Neuron (in vitro differentiated cells): ENCODE data around the gene RALGPS1.

Experiments used
- H2AFZ ChIP-seq: one replicate; pipeline ENCODE4 v1.6.1; 2013; ENCODE audit warnings: low read depth, mild to moderate bottlenecking, inconsistent platforms, low read length, moderate library complexity
- H3K27me3 ChIP-seq: one replicate; pipeline ENCODE4 v1.6.1; 2013; ENCODE audit warnings: low read length; ENCODE audit not compliant: insufficient read depth
- H3K36me3 ChIP-seq: one replicate; pipeline ENCODE4 v1.6.1; 2013; ENCODE audit warnings: low read length; ENCODE audit not compliant: insufficient read depth
- H3K4me1 ChIP-seq: one replicate; pipeline ENCODE4 v1.6.1; 2013; ENCODE audit warnings: low read length; ENCODE audit not compliant: insufficient read depth
- H3K4me3 ChIP-seq: 2 replicates; pipeline ENCODE4 v1.5.1; 2013; ENCODE audit warnings: mild to moderate bottlenecking, low read length, moderate library complexity
- H3K9me3 ChIP-seq: one replicate; pipeline ENCODE4 v1.6.1; 2013; ENCODE audit warnings: low read length

Gene RALGPS1

DNA sequence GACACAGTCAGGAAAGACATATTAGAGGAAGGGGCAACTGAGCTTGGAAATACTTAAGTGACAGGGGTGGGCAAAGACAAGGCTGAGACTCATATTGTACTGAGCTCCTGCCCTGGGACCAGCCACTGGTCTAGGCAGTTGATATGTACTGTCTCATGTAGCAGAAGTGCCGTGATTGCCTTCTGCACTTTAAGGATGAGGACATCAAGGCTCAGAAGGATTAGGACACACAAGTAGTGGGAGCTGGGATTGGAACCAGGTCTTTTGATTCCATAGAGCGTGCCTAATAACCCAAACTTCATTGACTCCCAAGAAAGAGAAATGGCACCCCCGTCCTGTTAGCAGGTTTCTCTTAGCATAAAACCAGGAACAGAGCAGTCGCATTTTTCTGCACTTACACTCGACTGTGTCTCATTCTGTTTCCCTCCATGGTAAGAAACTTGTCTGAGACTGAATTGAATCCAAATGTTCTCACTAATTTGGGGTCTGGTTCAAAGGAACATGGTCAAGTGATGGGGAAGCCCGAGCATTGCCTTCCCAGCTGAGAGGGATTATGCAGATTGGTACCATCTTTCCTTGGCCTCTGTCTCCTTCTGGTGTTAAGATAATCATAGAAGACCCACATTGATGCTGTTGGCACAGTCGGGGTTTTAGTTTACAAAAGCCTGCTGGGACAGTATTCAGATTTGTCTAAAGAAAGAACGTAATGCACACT is 137.5 kb downstream of the RALGPS1 start:
- H3K27me3 ChIP-seq: no peaks in the 10 kb centered on the region
- no peak overlapping the region for H3K4me3 ChIP-seq
- H3K4me1 ChIP-seq: peaks cover 12% of the 10 kb centered on the region
- no peaks in the 10 kb centered on the region for H3K9me3 ChIP-seq
- H3K36me3 ChIP-seq: no peaks in the 10 kb centered on the region
- H2AFZ ChIP-seq: no peak overlapping the region

DNA sequence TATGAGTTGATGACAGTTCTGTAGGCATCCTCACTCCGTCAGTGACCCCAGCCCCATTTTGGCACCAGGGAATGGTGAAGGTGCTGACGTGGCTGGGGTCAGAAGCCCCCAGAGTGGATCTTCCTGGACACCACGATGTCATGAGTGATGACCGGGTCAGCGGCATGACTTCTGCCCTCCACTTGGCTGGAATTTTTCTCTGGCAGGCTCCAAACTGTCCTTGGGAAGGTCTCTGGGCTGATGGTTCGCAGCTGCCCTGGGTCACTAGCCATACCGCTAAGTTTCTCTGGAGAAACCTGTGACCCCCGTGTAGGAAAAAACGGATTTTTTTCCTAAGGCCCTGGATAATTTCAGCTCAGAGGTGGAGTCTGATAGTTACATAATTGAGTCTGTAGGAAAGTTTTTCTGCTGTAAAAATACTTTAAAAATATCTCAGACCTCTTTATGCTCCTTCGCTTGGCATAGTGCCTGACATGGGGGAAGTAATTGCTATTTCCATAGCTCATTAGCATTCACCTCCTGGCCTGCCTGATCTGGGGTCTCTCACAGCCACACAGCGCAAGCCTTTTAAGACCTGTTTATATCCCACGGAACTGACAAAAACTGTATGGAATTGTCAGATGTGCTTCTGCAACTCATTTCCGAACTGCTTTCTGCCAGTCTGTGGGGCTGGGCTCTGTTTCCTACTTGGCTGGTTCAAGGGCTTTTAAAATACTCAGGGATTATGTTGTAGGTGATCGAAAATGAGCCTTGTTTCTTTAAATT is 138.7 kb downstream of the RALGPS1 start:
- Histone ChIP-seq H3K27me3 (no peaks in the 10 kb centered on the region), H3K4me3 (no peak overlapping the region), H3K36me3 (no peaks in the 10 kb centered on the region), H2AFZ (no peak overlapping the region), H3K9me3 (no peaks in the 10 kb centered on the region), H3K4me1 (peaks cover 12% of the 10 kb centered on the region)

DNA sequence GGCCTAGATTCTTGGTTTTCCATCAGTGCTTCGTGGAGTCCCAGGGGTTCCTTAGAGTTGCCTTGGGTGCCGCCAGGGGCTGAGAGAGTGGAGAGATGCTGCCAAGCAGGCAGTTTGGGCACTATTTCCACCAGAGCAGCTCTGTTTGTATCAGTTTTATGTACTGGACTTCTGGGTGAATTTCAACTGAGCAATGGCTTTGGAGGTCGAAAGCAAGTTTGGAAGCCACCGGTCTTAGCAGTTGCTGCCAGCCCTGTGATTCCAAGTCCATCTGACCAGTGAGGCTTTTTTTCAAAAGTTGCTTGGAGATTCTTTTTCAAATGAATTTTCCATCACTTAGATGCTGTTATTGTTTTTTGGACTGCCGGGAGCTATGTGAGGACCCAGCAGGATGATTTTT is 139.4 kb downstream of the RALGPS1 start:
- no peaks in the 10 kb centered on the region for H3K9me3 ChIP-seq
- no peaks in the 10 kb centered on the region for H3K36me3 ChIP-seq
- peaks cover 12% of the 10 kb centered on the region for H3K4me1 ChIP-seq
- H2AFZ ChIP-seq: no peak overlapping the region
- no peak overlapping the region for H3K4me3 ChIP-seq
- H3K27me3 ChIP-seq: no peaks in the 10 kb centered on the region

DNA sequence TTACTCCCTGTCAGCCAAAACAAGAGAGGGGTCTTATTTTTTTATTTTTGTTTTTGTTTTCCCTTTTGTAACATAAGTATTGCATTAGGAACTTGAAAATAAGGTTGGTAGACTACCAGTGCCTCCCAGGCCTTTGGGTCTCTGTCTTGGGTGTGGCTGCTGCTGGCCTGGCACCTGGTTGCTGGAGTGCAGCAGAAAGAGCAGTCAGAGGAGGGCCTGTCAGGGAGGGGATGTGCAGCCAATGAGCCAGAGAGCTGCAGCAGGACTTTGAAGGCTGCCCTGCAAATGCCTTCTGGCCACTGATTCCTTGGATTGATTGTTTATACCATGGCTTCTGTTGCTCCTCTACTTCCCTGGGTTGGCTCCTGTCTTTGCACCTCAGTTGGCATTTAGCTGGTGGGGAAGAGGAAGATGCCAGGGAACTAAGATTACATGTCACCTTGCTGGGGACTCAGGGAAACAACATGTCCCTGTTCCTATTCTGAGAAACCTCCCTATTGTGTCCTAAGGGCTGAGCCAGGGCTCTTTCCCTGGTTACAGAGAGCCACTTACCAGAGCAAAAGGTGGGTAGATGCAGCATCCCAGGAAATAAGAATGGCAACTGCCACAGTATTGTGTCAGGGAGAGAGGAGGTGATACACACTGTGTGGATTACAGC is 141.3 kb downstream of the RALGPS1 start:
- Histone ChIP-seq H3K27me3 (no peaks in the 10 kb centered on the region), H2AFZ (no peak overlapping the region), H3K4me3 (no peak overlapping the region), H3K9me3 (no peaks in the 10 kb centered on the region), H3K36me3 (no peaks in the 10 kb centered on the region), H3K4me1 (peaks cover 12% of the 10 kb centered on the region)

DNA sequence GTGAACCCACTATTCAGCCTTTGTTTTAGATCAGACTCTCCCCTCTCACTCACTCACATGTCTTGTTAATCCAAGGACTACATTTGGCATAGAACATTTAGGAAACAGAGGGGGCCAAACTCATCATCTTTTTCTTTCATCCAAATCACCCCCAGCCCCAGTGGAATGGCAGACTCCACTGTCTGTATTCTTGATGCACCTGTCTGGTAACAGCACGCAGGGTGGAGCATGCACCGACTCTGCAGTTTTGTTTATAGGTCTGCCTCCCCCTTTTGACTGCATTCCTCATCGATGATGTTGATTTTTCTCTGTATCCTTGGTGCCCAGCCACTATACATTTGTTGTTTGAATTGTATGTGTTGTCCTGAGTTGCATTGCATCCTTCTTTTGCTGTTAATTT is 141.9 kb downstream of the RALGPS1 start:
- H2AFZ ChIP-seq: no peak overlapping the region
- H3K4me1 ChIP-seq: peaks cover 12% of the 10 kb centered on the region
- no peak overlapping the region for H3K4me3 ChIP-seq
- H3K9me3 ChIP-seq: no peaks in the 10 kb centered on the region
- H3K36me3 ChIP-seq: no peaks in the 10 kb centered on the region
- H3K27me3 ChIP-seq: no peaks in the 10 kb centered on the region

DNA sequence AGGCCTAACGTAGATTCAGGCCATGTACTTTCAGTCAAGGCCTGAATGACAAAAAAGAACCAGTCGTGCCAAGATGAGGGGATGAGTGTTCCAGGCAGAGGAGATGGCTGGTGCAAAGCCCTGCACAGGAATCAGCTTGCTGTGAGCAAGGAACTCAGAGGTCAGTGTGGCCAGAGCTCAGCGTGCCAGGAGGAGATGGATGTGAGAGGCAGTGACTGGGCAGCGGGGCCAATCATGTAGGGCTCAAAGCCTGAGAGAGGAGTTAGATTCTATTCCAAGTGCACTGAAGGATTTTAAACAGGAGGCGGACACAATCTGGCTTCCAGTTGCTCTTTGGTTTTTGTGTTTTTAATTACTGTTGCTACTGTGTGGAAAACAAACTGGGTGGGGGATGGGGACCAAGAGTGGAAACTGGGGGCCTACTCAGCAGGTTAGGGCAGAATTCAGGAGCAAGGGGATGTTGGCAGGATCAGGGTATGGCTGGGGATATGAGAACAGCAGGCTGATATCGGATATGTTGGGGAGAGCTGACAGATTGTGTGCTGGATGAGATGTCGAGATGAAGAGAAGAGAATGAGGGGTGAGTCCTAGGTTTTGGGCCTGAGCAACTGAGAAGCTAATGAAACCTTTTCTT is 143.5 kb downstream of the RALGPS1 start:
- H3K27me3 ChIP-seq: no peaks in the 10 kb centered on the region
- no peak overlapping the region for H3K4me3 ChIP-seq
- peaks cover 12% of the 10 kb centered on the region for H3K4me1 ChIP-seq
- no peak overlapping the region for H2AFZ ChIP-seq
- no peaks in the 10 kb centered on the region for H3K36me3 ChIP-seq
- no peaks in the 10 kb centered on the region for H3K9me3 ChIP-seq

DNA sequence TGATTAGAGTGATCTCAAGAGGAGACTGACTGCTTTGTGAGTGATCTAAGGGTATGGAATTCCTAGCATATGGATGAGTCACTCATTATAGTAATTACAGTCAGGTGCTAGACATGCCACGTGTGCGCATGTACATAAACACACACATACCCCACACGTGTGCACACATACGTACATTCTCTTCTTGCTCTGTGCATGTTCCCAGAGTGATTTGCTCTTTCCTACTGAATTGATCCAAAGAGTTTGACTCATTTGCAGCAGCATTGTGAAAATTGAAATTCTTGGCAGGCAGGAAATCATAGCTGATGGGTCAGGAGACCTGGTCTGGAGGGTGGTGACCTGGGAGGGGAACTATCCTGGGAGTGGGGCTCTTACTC is 144.1 kb downstream of the RALGPS1 start:
- no peak overlapping the region for H2AFZ ChIP-seq
- no peaks in the 10 kb centered on the region for H3K9me3 ChIP-seq
- H3K36me3 ChIP-seq: no peaks in the 10 kb centered on the region
- no peaks in the 10 kb centered on the region for H3K27me3 ChIP-seq
- no peak overlapping the region for H3K4me3 ChIP-seq
- peaks cover 9% of the 10 kb centered on the region for H3K4me1 ChIP-seq

DNA sequence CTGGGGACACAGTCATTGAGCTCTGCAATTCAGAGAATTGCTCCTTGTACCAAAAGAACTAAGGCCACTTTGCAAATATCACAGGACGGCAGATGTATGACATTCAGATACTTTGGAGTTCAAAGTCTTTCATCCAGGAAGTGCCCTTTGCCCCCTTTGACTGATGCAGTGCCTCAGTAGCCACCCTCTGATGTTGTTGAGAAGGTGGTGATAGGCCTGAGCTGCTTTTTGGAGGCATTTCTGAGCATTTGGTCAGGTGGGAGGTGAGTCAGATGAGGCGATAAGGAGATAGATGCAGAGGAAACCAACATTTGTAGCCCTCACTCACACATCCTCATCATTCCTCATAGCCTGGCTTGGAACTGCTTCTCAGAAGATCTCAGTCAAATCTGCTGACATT is 144.4 kb downstream of the RALGPS1 start:
- peaks cover 8% of the 10 kb centered on the region for H3K4me1 ChIP-seq
- no peak overlapping the region for H3K4me3 ChIP-seq
- H3K36me3 ChIP-seq: no peaks in the 10 kb centered on the region
- H2AFZ ChIP-seq: no peak overlapping the region
- H3K9me3 ChIP-seq: no peaks in the 10 kb centered on the region
- no peaks in the 10 kb centered on the region for H3K27me3 ChIP-seq

DNA sequence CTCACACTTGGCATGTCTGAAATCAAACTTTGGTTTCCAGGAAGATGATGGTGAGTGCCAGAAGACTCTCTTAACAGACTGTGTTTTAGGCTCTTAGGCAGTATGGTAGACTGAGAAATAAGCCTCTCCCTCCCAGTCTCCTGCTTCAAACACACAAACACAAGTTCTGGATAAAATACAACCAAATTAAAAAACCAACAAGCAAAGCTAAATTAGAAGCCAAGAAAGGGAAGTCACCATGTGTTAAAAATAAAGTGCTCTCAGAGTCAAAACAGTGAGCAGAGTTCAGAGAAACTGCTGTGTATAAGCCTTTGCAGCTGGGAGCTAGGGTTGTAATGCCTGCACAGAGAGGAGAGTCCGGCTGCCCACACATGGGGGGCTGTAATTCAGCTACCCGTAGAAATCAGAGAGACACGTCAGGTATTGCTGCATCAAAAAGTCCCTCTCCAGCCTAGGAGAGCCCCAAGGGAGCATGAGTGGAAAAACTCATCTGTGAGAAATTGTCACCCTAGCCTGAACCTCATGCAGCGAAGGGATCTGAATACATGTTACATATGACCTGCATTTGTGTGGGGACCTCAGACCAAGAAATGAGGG is 145.3 kb downstream of the RALGPS1 start:
- Histone ChIP-seq H3K27me3 (no peaks in the 10 kb centered on the region), H3K4me3 (no peak overlapping the region)

DNA sequence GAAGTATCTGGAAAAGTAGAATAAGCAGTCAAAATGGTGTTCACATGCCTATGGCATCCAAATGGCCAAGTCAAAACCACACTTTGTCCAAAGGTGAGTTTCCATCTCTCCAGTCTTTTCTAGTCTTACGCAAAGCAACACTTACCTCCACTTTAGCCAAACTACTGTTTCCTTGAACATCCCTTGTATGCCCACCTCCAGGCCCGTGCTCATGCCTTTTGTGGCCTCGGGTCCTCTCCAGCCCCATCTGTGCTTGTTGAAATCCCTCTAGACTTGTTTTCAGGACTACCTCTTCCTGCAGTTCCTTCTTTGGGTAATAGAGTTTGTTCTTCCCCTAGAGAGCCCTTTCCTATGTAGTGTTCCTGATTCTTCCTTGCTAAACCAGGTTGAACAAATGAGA is 146.8 kb downstream of the RALGPS1 start:
- H3K9me3 ChIP-seq: no peaks in the 10 kb centered on the region
- H3K4me3 ChIP-seq: no peak overlapping the region
- no peaks in the 10 kb centered on the region for H3K27me3 ChIP-seq
- H3K4me1 ChIP-seq: peaks cover 3% of the 10 kb centered on the region
- H2AFZ ChIP-seq: no peak overlapping the region
- no peaks in the 10 kb centered on the region for H3K36me3 ChIP-seq

More for the DNA sequence above, 145.3 kb downstream of the RALGPS1 start:
- Histone ChIP-seq H2AFZ (no peak overlapping the region), H3K4me1 (peaks cover 8% of the 10 kb centered on the region), H3K9me3 (no peaks in the 10 kb centered on the region), H3K36me3 (no peaks in the 10 kb centered on the region)

DNA sequence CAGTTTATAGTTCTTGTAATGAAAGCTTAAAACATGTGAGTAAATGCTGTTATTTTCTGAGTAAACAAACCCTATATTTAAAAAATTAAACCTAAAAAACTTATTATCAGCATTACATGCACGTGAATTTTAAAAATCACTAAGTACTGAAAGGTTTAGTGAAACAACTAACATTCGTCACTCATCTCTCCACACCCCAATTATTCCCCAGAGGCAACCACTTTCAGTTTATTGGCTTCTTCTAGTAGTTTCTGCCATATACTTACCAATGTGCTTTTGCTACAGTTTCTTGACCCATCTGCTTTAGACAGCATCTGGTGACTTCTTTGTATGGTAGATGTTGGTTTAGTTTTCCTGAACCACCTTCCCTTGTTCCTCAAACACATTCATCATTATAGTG is 149.8 kb downstream of the RALGPS1 start:
- Histone ChIP-seq H3K36me3 (no peaks in the 10 kb centered on the region), H3K4me3 (no peak overlapping the region), H3K4me1 (no peaks in the 10 kb centered on the region), H3K9me3 (peaks cover under 1% of the 10 kb centered on the region), H3K27me3 (no peaks in the 10 kb centered on the region), H2AFZ (no peak overlapping the region)

DNA sequence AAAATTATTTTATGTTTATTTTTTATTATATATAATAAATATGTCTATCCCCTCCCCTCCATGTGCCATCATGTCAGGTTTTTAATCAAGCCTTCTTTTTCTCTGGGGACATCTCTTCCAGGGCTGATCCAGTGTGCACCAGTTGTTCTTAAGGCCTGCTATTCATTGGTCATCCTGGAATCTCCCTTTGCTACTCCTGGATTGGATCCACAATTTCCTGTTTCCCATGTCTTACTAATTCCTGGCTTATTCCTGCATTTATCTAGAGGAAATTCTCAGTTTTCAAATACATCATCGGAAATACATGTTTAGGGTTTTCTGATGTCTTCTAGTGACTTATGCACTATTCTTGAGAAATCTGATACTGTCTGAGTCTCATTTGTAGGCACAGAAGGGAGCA is 151.0 kb downstream of the RALGPS1 start:
- H3K4me1 ChIP-seq: no peaks in the 10 kb centered on the region
- H3K4me3 ChIP-seq: no peak overlapping the region
- H2AFZ ChIP-seq: no peak overlapping the region
- H3K9me3 ChIP-seq: peaks cover 2% of the 10 kb centered on the region
- H3K36me3 ChIP-seq: no peaks in the 10 kb centered on the region
- no peaks in the 10 kb centered on the region for H3K27me3 ChIP-seq
